HG03342 (cell line): ENCODE measurements around the gene BTBD2.

Source experiments
- ATAC-seq: cut with Tn5 transposase; IDR thresholded peaks from one replicate; pipeline ENCODE4 v1.9.1; 2021; ENCODE audit warnings: mild to moderate bottlenecking, moderate library complexity; ENCODE audit not compliant: unreplicated experiment

BTBD2 gene

GRCh38 chr19:1944916-1945561 lies 70.5 kb downstream of the BTBD2 start:
- no peak for ATAC-seq

- ATAC-seq, result no peak
Observed at GRCh38 chr19:1944088-1944915, 71.2 kb downstream of the BTBD2 start.

GRCh38 chr19:1943661-1944087 lies 71.8 kb downstream of the BTBD2 start:
- no peak for ATAC-seq

DNA sequence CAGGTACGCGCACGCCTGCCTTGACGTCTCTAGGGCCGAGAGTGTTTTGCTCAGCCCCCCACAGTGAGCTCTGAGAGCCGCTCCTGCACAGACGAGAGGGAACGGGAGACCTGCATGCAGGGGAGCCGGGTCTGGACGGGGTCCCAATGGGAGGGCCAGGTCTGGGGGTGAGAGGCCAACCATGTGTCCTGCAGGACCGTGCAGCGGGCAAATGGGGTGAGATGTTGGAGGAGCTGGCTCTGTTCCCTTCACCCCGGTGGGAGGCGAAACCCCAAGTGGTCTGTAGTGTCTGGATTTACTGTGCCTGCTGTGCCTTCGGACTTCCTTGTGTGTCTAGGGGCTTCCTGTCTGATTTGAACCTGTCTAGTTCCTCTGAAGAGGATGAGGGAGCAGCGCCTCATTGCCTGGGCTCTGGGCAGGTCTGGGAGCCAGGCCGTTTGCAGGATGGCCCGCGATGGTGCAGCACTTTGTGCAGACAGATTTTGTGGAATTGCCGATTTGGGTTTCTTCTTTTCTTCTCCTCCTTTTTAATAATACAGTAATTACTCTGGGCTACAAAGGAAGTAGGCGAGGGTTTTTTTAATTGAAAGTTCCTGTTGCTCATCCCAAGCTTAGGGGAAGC lies 72.5 kb downstream of the BTBD2 start:
- no peak for ATAC-seq

- ATAC-seq, result no peak
Observed at GRCh38 chr19:1942078-1942933, 73.2 kb downstream of the BTBD2 start.

DNA sequence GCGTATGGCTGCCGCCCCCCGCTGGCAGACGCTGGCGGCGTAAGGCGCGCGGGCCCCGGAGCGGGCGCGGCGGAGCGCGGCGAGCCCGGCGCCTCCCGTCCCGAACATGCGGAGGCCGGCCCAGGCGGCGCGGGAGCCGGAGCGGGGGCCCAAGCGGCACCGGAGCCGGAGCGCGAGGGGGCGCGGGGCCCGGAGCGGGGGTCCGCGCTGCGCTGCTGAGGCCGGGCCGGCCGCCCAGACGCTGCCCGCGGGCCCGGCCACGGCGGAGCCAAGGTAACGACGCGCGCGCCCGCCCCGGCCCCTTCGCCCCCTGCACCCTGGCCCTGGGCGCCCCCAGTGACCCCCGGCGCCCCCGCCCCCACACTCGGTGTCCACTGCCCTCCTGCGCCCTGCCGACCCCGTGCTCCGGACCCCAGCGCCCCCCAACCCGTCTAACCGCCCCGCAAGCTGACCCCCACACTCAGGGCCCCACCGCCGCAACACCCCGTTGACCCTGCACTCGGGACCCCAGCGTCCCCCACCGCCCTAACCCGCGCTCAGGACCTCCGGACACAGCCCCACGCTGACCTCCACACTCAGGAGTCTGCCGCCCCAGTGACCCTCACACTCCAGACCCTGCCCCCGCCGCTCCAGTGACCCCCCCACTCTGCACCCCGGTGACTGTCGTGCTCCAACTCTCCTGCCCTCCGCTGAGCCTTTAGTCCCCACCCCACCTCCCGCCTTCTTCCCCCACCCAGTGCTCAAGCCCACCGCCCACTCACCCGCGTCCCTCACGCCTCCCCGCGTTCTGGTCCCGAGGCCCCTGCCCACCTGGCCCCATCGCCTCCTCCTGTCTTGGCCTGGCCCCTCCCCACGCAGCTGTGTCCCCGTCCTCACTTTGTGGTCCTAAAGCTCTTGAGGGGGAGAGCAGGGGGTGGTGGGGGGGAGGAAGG lies 74.1 kb downstream of the BTBD2 start, which contains the start of gene CSNK1G2:
TSS of gene CSNK1G2 (plus strand) at position 27 of the 932 bp plus-strand sequence. CDS start 28,601 bp downstream, outside the sequence.
- ATAC-seq, result peak; percentile 60

- ATAC-seq, result no peak
Observed at GRCh38 chr19:1938071-1938470, 77.4 kb downstream of the BTBD2 start.

- no peak for ATAC-seq
Observed at GRCh38 chr19:1936916-1937610, 78.5 kb downstream of the BTBD2 start.

GRCh38 chr19:1936430-1936829 lies 79.1 kb downstream of the BTBD2 start:
- no peak for ATAC-seq

- no peak for ATAC-seq
Observed at GRCh38 chr19:1935484-1936208, 79.9 kb downstream of the BTBD2 start.
